Activated B cell treated with CpG ODN at 0.5 μM for 24 hours (primary cell): ENCODE data around the gene ARFGAP3. TPM values are rescaled to one million over a fixed set of nuclear protein-coding genes. Genes with fewer than 3 reads are reported as not detected.

Experiments
- ATAC-seq: fragments of 200-7000 bp; cut with Tn5 transposase; one replicate; pipeline ENCODE4 v1.10.0; 2021; ENCODE audit warnings: low read depth, mild to moderate bottlenecking, moderate library complexity
- CTCF ChIA-PET: fragments of 350-600 bp; sonication (Branson Sonifier 250); formaldehyde crosslinking; loops from one replicate; lab custom pipeline; 2021; ENCODE audit warnings: antibody characterized with exemption; lab: Charles Lee
- POLR2A ChIA-PET: fragments of 350-600 bp; sonication (Branson Sonifier 250); formaldehyde crosslinking; loops from one replicate; lab custom pipeline; 2021; ENCODE audit warnings: antibody characterized with exemption; lab: Charles Lee
- DNase-seq: peaks from one replicate; pipeline ENCODE4 v3.0.0; 2022
- H3K27ac Mint-ChIP-seq: one replicate; pipeline ENCODE4 v1.8.0; 2020; ENCODE audit warnings: mixed read lengths
- H3K27me3 Mint-ChIP-seq: one replicate; pipeline ENCODE4 v1.8.0; 2021; ENCODE audit warnings: mixed read lengths
- H3K36me3 Mint-ChIP-seq: one replicate; pipeline ENCODE4 v1.8.0; 2021; ENCODE audit warnings: low read depth, mixed read lengths
- H3K4me1 Mint-ChIP-seq: one replicate; pipeline ENCODE4 v1.8.0; 2021; ENCODE audit warnings: mixed read lengths
- H3K4me3 Mint-ChIP-seq: one replicate; pipeline ENCODE4 v1.8.0; 2020; ENCODE audit warnings: mild to moderate bottlenecking, mixed read lengths
- H3K9me3 Mint-ChIP-seq: one replicate; pipeline ENCODE4 v1.8.0; 2020; ENCODE audit warnings: mixed read lengths
- CTCF ChIP-seq: fragments of 200-600 bp; IDR thresholded peaks from one replicate; pipeline ENCODE4 v1.8.0; 2022; ENCODE audit warnings: antibody characterized with exemption, mild to moderate bottlenecking
- intact Hi-C: fragments of 100-400 bp; cut with micrococcal nuclease; formaldehyde crosslinking; loops from one replicate; pipeline ENCODE4 v1.15.1; 2024
- total RNA-seq: library from RNA; stranded (reverse); gene quantifications from 2 replicates; pipeline ENCODE4 v1.2.3, GENCODE V29; 2022

Gene ARFGAP3
- total RNA-seq, 1 donor from 2014 or later: 35.2 TPM

DNA sequence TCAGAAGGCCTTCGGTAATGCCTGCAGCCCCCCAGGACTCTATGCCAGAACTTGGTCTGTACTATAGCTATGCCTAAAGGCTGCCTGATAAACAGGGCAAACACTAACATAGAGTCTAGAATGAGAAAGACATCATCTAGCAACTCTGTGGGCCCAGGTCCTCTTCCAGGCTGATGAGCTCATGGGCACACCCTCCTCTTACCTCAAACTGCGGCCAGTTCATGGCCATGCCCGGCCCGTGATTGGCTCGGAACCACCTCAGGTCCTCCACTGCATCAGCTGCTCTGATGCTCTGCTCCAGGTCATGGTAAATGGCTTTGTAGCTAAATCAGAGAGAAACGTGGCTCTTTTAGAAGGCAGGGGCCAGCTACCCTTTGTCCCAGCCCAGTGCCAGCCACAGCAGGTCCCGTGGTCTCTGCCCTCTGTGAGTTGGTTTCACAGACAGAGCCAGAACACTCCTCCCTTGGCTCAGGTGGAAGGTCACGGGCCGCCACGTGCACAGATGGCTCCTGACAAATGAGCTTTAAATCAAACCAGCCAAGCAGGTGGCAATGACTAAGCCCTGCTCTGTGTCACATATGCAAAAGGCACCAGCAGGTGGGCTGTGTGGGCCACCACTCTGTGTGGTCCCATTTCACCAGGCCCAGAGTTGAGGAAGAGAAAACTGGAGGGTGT, 25.0 kb upstream of the ARFGAP3 start:
- peak overlapping the region; percentile 73 for H3K27ac Mint-ChIP-seq
- H3K4me3 Mint-ChIP-seq: no peak overlapping the region
- H3K27me3 Mint-ChIP-seq: no peaks in the 10 kb centered on the region
- POLR2A ChIA-PET: interaction anchor here (0.5 to 1.5 kb wide), 8 partner anchors 12 to 960 kb away, joined by 3 to 8 read pairs (median 4); partner anchors contain the start of gene PACSIN2
- ATAC-seq: peak; percentile 89
- no peak for TF ChIP-seq CTCF
- H3K9me3 Mint-ChIP-seq: no peaks in the 10 kb centered on the region
- peaks cover 85% of the 10 kb centered on the region for H3K36me3 Mint-ChIP-seq
- H3K4me1 Mint-ChIP-seq: peaks cover 14% of the 10 kb centered on the region
- CTCF ChIA-PET: interaction anchor here (0.6 to 1.3 kb wide), 7 partner anchors 13 to 157 kb away, joined by 3 to 8 read pairs (median 3); partner anchors contain the start of gene ARFGAP3
- intact Hi-C loops: loop anchor here (5.0 kb wide), 1 partner anchor 150 kb away; no protein-coding TSS in a partner anchor
- no peak for DNase-seq

- H3K27ac Mint-ChIP-seq: no peak overlapping the region
- intact Hi-C loops: loop anchor here (5.0 kb wide), 1 partner anchor 151 kb away; no protein-coding TSS in a partner anchor
- H3K4me1 Mint-ChIP-seq: peaks cover 14% of the 10 kb centered on the region
- no peak overlapping the region for H3K4me3 Mint-ChIP-seq
- no peaks in the 10 kb centered on the region for H3K27me3 Mint-ChIP-seq
- H3K36me3 Mint-ChIP-seq: peaks cover 86% of the 10 kb centered on the region
- H3K9me3 Mint-ChIP-seq: no peaks in the 10 kb centered on the region
- ChIA-PET POLR2A (interaction anchor here (0.5 to 1.5 kb wide), 4 partner anchors 11 to 959 kb away, joined by 4 to 8 read pairs (median 4); no protein-coding TSS in a partner anchor), CTCF (interaction anchor here (1.0 to 1.3 kb wide), 2 partner anchors 13 to 157 kb away, joined by 3 to 8 read pairs; no protein-coding TSS in a partner anchor)
- DNase-seq (no peak), ATAC-seq (no peak)
- no peak for TF ChIP-seq CTCF
These were observed 24.2 kb upstream of the ARFGAP3 start for GRCh38 chr22:42881298-42881697.

DNA sequence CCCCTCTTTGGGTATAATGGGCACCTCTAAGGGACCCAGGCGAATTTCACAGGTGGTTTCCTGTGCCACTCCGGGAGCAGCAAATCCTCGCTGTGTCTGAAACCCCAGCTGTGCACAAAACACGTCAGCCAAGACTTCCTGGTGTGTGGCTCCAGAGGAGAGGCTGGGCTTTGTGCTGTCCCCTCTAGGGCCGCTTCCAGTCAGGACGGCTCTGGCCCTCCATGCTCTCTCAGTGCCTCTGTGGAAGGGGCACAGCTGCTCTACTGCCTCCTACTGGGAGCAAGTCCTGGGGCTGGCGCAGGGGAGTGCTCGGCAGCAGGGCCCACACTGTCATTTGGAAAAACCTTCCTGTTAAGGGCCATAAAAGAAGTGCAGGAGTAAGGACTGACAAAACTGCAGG, 23.7 kb upstream of the ARFGAP3 start:
- H3K27ac Mint-ChIP-seq: no peak overlapping the region
- POLR2A ChIA-PET: no interaction called here
- H3K36me3 Mint-ChIP-seq: peaks cover 88% of the 10 kb centered on the region
- H3K9me3 Mint-ChIP-seq: no peaks in the 10 kb centered on the region
- no peak for ATAC-seq
- no peak overlapping the region for H3K4me3 Mint-ChIP-seq
- DNase-seq: no peak
- intact Hi-C loops: loop anchor here (5.0 kb wide), 1 partner anchor 151 kb away; no protein-coding TSS in a partner anchor
- H3K4me1 Mint-ChIP-seq: peaks cover 12% of the 10 kb centered on the region
- no peak for TF ChIP-seq CTCF
- no peaks in the 10 kb centered on the region for H3K27me3 Mint-ChIP-seq
- CTCF ChIA-PET: no interaction called here

DNA sequence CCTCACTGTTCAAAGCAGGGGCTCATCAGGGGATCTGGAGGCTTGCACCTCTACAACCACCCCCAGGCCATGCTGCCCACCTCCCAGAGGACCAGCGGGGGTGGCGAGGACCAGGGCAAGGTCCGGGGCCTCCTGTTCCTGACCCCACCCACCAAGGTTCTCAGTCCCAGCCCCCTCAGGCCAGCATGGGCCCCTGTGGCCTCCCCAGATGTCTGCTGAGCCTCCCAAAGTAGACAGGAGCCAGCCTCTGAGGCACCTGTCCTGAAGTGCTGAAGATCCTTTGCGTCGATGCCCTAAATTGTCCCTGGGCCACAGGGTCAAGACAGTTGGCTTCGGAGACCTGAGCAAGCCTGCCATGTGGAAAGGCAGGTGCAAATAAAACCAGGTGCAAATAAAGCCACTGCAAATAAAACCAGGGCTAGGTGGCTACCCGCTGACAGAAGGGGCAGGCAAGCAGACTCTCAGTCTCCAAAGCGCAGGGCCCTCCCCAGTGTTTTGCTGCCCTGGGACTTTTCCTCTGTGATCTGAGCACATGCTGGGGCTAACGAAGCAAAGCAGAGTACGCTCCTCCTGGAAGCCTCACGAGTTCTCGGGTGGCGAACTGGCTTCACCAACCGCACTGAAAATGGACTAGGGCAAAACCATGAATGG, 22.4 kb upstream of the ARFGAP3 start:
- H3K4me3 Mint-ChIP-seq: no peak overlapping the region
- H3K27me3 Mint-ChIP-seq: no peaks in the 10 kb centered on the region
- no peak overlapping the region for H3K27ac Mint-ChIP-seq
- no peak for TF ChIP-seq CTCF
- intact Hi-C loops: loop anchor here (5.0 kb wide), 1 partner anchor 153 kb away; no protein-coding TSS in a partner anchor
- H3K9me3 Mint-ChIP-seq: no peaks in the 10 kb centered on the region
- peaks cover 84% of the 10 kb centered on the region for H3K36me3 Mint-ChIP-seq
- no peak for ATAC-seq
- no peak for DNase-seq
- ChIA-PET CTCF (no interaction called here), POLR2A (no interaction called here)
- H3K4me1 Mint-ChIP-seq: peaks cover 12% of the 10 kb centered on the region
